Transverse colon (tissue), 4 donors: ENCODE data around the gene NUCKS1.

Experiments
- EP300 ChIP-seq: sonication (generic); formaldehyde crosslinking; IDR thresholded peaks from one replicate; pipeline ENCODE4 v1.6.1; 2017; ENCODE audit warnings: antibody characterized with exemption, low read depth
- POLR2A ChIP-seq: fragments of 450-650 bp; IDR thresholded peaks from one replicate; pipeline ENCODE4 v1.6.1; 2016; ENCODE audit warnings: antibody characterized with exemption, mild to moderate bottlenecking, moderate library complexity
- POLR2AphosphoS5 ChIP-seq, 3 donors: sonication (generic); formaldehyde crosslinking; IDR thresholded peaks; one replicate each; pipeline ENCODE4 v1.6.1; 2016; ENCODE audit warnings: antibody characterized with exemption in 3 of 3
- TF ChIP-seq, protein P1 (sequence below), 5 experiments: fragments of 200-600 bp in 3 of 5; fragments of 450-650 bp in 2 of 5; sonication (generic) in 3 of 5; IDR thresholded peaks; 1 replicate in 2 of 5; 2 replicates in 3 of 5; pipeline ENCODE4 v1.5.1; 2016 to 2017; ENCODE audit warnings: antibody characterized with exemption in 5 of 5, inconsistent platforms in 3 of 5, mild to moderate bottlenecking in 2 of 5, moderate library complexity in 1 of 5

- TF ChIP-seq, protein P1, sequence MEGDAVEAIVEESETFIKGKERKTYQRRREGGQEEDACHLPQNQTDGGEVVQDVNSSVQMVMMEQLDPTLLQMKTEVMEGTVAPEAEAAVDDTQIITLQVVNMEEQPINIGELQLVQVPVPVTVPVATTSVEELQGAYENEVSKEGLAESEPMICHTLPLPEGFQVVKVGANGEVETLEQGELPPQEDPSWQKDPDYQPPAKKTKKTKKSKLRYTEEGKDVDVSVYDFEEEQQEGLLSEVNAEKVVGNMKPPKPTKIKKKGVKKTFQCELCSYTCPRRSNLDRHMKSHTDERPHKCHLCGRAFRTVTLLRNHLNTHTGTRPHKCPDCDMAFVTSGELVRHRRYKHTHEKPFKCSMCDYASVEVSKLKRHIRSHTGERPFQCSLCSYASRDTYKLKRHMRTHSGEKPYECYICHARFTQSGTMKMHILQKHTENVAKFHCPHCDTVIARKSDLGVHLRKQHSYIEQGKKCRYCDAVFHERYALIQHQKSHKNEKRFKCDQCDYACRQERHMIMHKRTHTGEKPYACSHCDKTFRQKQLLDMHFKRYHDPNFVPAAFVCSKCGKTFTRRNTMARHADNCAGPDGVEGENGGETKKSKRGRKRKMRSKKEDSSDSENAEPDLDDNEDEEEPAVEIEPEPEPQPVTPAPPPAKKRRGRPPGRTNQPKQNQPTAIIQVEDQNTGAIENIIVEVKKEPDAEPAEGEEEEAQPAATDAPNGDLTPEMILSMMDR (IDR thresholded peaks at IDR 0.05), result no peak
- no peak for TF ChIP-seq POLR2A
- no peak for TF ChIP-seq POLR2AphosphoS5 (IDR thresholded peaks at IDR 0.05)
- no peak for TF ChIP-seq EP300
Observed at GRCh38 chr1:205792961-205793673, 43.1 kb upstream of the NUCKS1 start.
